Tracheal epithelial cell (primary cell): ENCODE results near the gene MFSD11. TPM values are rescaled to one million over a fixed set of nuclear protein-coding genes. Genes with fewer than 3 reads are reported as not detected.

Source experiments
- total RNA-seq: library from RNA; depleted of rRNA; stranded (reverse); fragments of >200 nt; gene quantifications from 2 replicates; pipeline ENCODE4 v1.2.1, GENCODE V29; 2014

Gene MFSD11
- total RNA-seq = 17.1 and 37.9 TPM in 2 replicates

DNA sequence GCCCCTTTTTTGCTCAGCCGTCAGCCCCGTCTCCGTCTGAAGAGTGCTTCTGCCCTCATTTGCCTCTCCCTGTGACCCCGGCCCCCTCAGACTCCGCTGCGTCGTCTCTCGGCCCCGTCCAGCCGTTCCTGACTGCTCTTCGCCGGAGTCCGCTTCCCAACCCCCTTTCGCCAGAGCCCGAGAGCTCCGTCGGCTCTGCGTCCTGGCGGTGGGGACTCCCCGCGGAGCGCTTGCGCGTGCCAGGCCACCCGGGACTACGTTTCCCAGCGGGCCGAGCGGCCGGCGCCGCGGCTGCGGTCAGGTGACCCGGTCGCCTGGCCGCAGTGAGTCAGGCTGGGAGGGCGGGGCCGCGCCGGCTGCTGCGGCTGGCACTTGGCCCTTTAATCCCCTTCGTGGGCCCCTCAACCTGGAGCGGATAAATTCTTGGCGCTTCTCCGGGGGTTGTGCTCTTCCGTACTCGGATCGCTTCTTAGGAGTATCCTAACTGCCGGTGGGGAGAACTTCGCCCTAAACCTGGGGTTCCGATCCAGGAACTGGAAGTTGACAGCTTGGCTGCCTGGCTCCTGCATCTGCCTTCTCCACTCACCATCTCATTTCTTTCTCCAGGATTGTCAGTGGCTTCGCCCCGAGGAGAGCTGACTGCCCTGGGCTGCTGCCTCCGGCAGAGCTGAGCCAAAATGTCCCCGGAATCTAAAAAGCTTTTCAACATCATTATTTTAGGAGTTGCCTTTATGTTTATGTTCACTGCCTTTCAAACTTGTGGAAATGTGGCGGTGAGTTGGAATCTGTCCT lies at the start of gene MFSD11:
Gene MFSD11 (plus strand): TSS at position 444 of the 792 bp plus-strand sequence. CDS start 234 bp downstream, at position 678.

DNA sequence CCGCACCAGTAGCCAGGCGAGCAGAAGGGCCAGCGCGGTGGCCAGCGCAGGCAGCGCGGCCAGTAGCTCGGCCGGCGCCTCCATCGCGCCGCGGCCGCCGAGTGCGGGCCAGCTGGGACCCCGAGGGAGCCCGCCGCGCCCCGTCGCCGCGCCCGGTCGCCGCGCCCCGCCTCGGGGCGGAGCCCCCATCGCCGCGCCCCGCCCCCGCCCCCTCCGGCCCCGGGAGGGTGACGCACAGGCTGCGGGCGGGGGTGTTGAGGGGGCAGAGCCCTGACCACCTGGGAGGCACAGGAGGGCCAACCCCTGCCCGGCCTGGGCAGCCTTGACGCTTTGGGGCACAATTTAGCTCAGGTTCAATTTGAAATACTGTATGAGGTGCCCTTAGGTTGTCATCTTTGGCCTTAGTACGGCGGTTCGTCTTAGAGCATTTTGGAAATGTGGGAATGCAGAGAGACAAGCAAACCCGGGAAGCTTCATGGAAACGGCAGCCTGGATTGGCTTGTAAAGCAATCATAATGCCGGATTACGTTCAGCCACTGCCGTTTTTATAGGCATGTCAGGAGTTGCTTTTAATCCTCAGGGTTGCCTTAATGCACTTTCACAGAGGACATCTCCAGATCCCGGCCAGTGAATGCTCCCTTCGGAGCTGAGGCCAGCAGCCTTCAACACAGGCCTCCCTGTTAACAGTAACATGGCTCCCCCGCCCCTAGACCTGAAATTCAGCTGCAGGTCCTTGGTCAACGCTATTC lies 26.9 kb upstream of the MFSD11 start, which contains the start of gene MXRA7:
Gene MXRA7 (minus strand): TSS at position 103 of the 749 bp plus-strand sequence. CDS start 19 bp downstream, at position 84.

DNA sequence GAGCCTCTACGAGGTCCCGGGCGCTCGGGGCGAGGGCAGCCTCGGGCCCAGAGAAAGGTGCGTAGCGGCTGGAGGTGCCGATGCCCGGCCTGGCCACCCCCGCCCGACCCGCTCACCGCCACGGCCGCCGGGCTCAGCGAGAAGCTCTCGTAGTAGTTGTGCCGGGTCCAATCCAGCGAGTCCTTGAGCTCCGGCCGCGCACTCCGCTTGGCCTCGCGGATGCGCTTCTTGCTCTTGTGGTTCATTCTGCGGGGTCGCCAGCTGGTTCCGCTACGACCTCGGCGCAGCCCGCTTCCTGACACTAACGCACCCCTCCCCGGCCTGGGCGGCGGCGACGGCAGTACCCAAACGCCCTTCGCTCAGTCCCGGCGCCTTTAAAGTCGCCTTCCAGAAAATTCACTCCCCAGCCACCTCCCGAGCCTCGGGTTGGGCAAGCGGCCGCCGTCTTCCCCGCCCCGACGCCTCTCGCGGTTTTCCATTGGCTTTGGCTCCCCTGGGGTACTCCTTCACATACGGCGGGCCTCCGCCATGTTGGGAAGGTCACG lies 11.6 kb upstream of the MFSD11 start, which contains the start of gene JMJD6:
Gene JMJD6 (minus strand): TSS at position 376 of the 545 bp plus-strand sequence. CDS start 131 bp downstream, at position 245.

DNA sequence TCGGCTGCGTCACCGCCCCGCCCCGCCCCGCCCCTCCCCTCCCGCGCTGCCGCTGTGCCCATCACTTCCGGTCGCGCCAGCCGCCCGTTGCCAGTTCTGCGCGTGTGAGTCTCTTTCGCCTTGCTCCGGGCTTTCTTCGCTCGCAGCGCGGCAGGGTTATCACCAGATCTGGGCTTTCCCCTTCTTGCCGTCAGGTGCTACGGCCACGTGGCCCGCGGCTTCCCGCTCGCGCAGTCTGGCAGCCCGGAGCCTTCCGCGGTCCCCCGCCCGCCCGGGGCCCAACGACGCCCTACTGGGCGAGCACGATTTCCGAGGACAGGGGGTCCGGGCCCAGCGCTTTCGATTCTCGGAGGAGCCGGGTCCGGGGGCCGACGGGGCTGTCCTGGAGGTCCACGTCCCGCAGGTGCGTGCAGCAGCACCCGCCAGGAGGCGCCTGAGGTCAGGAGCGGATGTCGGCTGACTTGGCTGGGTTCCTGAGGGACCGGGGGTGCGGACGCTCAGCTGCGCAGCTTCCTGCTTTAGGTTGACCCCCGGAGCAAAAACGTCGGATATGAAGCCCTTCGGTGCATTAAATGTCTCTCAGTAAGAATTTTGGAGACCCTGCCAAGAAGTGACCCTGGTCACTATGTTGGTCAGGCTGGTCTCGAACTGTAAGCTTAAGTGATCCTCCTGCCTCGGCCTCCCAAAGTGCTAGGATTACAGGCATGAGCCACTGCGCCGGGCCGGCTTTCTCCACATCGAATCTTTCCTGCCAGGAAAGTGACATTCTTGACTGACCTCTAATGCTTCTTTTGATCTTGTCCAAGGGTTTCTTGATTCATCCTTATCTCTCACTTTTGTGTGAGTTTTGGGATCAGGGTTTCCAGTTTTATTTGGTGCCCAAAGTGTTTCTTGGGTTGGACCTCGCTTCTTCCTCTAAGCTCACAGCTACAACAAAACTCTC lies 10.9 kb upstream of the MFSD11 start, which contains the start of gene METTL23:
Gene METTL23 (plus strand): TSS at position 64 of the 943 bp plus-strand sequence. CDS start 2,872 bp downstream, outside the sequence.

DNA sequence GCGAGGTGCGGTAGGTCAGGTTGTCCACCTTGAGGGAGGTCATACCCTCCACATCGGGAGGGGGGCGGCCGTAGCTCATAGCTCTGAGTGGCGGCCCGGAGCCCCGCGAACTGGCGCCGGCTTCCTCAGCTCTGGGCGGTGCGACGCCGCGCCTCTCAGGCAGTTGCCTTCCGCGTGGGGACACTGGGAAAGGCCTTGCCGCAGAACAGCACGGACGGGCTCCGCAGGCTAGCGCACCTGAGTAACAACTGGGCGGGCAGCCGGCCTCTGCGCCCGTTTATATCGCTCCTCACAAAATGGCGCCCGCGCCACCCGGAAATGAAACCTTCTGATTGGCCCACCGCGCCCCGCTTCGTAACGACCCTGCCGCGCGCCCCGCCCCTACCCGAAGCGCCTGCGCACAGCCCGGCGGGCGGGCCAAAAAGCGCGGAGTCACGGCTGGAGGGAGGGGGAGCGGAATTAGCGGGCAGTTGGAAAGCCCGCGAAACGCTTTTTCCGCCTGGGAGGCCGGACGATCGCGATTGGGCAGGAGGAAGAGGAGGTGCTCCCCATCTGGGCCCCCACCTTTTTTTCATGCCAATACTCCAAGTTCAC lies 740 bp upstream of the MFSD11 start, which contains the start of gene SRSF2:
Gene SRSF2 (minus strand): TSS at position 250 of the 594 bp plus-strand sequence. CDS start 171 bp downstream, at position 79.

Other genes with a start within 250 kb of the MFSD11 start
- gene RHBDF2, start 236.7 kb upstream of the MFSD11 start, total RNA-seq = 21.1 and 49.9 TPM in 2 replicates
- 1.5 and 21.0 TPM in 2 replicates for gene CYGB, start 200.4 kb upstream of the MFSD11 start, total RNA-seq
- gene PRCD, start 198.1 kb upstream of the MFSD11 start, total RNA-seq = 0.21 and 3.1 TPM in 2 replicates
- 123 and 124 TPM in 2 replicates for gene ST6GALNAC2, start 152.3 kb upstream of the MFSD11 start, total RNA-seq
- 0.96 and 4.5 TPM in 2 replicates for gene ST6GALNAC1, start 94.4 kb upstream of the MFSD11 start, total RNA-seq
- gene MXRA7, start 27.2 kb upstream of the MFSD11 start, total RNA-seq = 121 and 164 TPM in 2 replicates
- 13.0 and 28.7 TPM in 2 replicates for gene JMJD6, start 11.5 kb upstream of the MFSD11 start, total RNA-seq
- gene METTL23, start 11.3 kb upstream of the MFSD11 start, total RNA-seq = 22.2 and 37.3 TPM in 2 replicates
- gene SRSF2, start 788 bp upstream of the MFSD11 start, total RNA-seq = 109 and 138 TPM in 2 replicates
- gene MGAT5B, start 130.3 kb downstream of the MFSD11 start, total RNA-seq = not detected in 2 replicates